ENCODE data around the gene TBC1D9B. TPM values are rescaled to one million over a fixed set of nuclear protein-coding genes. Genes with fewer than 3 reads are reported as not detected.

TBC1D9B gene
- total and polyA plus RNA-seq, 2 experiments from 2014 or later = 77.0 to 97.3 TPM

- H3K4me2 ChIP-seq = peak within 1 kb of the TSS; percentile 95
- peaks cover 45% of the 10 kb centered on the region for H4K20me1 ChIP-seq (ENCODE audit: insufficient read depth, poor library complexity, severe bottlenecking)
- peak; percentile 95 for DNase-seq (ENCODE audit: low spot score)
- H3K27ac ChIP-seq = peak within 1 kb of the TSS; percentile 99
- H3K4me1 ChIP-seq (ENCODE audit: insufficient read depth) = peaks cover 60% of the 10 kb centered on the region
- H2AFZ ChIP-seq = peak within 1 kb of the TSS; percentile 63
- H3K9me3 ChIP-seq (ENCODE audit: low read depth) = no peaks in the 10 kb centered on the region
- no peaks in the 10 kb centered on the region for H3K27me3 ChIP-seq
- H3K9me2 ChIP-seq (replicated peaks; ENCODE audit: insufficient read depth) = no peaks in the 10 kb centered on the region
- H3K4me3 ChIP-seq = peak within 1 kb of the TSS; percentile 79
- TF ChIP-seq EZH2phosphoT487 (IDR thresholded peaks at IDR 0.05; ENCODE audit: low read depth, severe bottlenecking, unreplicated experiment) (no peak), EZH2 (IDR thresholded peaks at IDR 0.05; ENCODE audit: borderline replicate concordance) (no peak)
- TF ChIP-seq, protein P1, sequence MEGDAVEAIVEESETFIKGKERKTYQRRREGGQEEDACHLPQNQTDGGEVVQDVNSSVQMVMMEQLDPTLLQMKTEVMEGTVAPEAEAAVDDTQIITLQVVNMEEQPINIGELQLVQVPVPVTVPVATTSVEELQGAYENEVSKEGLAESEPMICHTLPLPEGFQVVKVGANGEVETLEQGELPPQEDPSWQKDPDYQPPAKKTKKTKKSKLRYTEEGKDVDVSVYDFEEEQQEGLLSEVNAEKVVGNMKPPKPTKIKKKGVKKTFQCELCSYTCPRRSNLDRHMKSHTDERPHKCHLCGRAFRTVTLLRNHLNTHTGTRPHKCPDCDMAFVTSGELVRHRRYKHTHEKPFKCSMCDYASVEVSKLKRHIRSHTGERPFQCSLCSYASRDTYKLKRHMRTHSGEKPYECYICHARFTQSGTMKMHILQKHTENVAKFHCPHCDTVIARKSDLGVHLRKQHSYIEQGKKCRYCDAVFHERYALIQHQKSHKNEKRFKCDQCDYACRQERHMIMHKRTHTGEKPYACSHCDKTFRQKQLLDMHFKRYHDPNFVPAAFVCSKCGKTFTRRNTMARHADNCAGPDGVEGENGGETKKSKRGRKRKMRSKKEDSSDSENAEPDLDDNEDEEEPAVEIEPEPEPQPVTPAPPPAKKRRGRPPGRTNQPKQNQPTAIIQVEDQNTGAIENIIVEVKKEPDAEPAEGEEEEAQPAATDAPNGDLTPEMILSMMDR (IDR thresholded peaks at IDR 0.05; ENCODE audit: poor library complexity) = no peak
- peaks cover 48% of the 10 kb centered on the region for H3K79me2 ChIP-seq
- no peaks in the 10 kb centered on the region for H3K36me3 ChIP-seq (replicated peaks; ENCODE audit: insufficient read depth, low read depth)
- WGBS (ENCODE audit: low lambda C conversion rate, missing lambda C conversion rate) = 1% methylated on average over 64 of the region's 81 CpGs
Measured at GRCh38 chr5:179820483-179821297, 87.0 kb downstream of the TBC1D9B start, which contains the start of gene SQSTM1. TSS of gene SQSTM1 (plus strand) at chr5:179820905. CDS start at chr5:179820937, 32 bp downstream.

GRCh38 chr5:179820127-179820482 is 87.6 kb downstream of the TBC1D9B start:
- Histone ChIP-seq H3K9me3 (ENCODE audit: low read depth) (no peaks in the 10 kb centered on the region), H3K9me2 (replicated peaks; ENCODE audit: insufficient read depth) (no peaks in the 10 kb centered on the region), H3K27ac (peak overlapping the region; percentile 99), H3K4me1 (ENCODE audit: insufficient read depth) (peaks cover 58% of the 10 kb centered on the region), H3K4me2 (peak overlapping the region; percentile 95), H2AFZ (peak overlapping the region; percentile 63), H3K79me2 (peaks cover 48% of the 10 kb centered on the region), H3K27me3 (no peaks in the 10 kb centered on the region), H3K36me3 (replicated peaks; ENCODE audit: insufficient read depth, low read depth) (no peaks in the 10 kb centered on the region), H4K20me1 (ENCODE audit: insufficient read depth, poor library complexity, severe bottlenecking) (peaks cover 39% of the 10 kb centered on the region), H3K4me3 (peak overlapping the region; percentile 37)
- WGBS (ENCODE audit: low lambda C conversion rate, missing lambda C conversion rate) = 84% methylated on average over 12 of the region's 12 CpGs
- no peak for TF ChIP-seq EZH2 (IDR thresholded peaks at IDR 0.05; ENCODE audit: borderline replicate concordance)
- no peak for TF ChIP-seq EZH2phosphoT487 (IDR thresholded peaks at IDR 0.05; ENCODE audit: low read depth, severe bottlenecking, unreplicated experiment)
- TF ChIP-seq, protein P1 (IDR thresholded peaks at IDR 0.05; ENCODE audit: poor library complexity) = no peak
- DNase-seq (ENCODE audit: low spot score) = no peak

DNA sequence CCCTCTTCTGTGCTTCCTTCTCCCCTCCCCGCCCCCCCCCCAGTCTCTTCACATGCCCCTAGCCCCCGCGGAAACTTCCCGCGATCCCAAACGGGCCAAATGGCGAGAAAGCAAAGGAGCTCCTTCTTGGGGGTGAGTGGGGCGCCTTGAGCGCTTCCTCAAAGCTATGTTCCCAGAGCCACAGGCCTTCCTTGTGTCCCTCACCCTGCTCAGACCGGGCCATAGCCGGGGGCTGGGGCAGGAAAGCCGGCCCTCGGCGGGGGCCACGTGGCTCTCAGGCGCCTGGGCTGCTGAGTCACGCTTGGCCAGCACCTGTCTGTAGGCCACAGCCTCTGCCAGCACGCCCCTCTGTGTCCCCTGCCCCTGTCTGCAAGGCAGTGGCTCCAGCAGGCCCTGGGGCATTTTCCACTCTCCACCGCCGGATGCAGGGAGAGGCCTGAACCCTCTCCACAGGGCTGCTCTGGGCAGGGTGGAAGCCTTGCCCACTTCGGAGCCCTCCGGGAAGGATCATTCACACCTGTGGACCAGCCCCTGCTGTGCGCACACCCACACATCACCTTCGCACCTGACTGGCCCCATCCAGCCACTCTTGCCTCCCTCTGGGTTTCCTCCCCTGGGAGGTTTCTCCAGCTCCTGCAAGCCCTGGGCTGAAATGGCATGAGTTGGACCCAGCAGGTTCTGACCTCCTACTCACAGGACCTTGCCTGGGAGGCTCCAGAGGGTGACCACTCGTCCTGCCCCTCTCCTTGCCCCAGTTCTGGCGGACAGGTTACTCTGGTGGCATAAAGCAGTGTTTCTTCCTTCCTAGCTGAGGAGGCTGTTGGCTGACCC is 88.2 kb downstream of the TBC1D9B start:
- Histone ChIP-seq H3K27ac (peak overlapping the region; percentile 99), H3K4me3 (no peak overlapping the region), H3K79me2 (peaks cover 44% of the 10 kb centered on the region), H3K36me3 (replicated peaks; ENCODE audit: insufficient read depth, low read depth) (no peaks in the 10 kb centered on the region), H3K4me1 (ENCODE audit: insufficient read depth) (peaks cover 52% of the 10 kb centered on the region), H3K9me2 (replicated peaks; ENCODE audit: insufficient read depth) (no peaks in the 10 kb centered on the region), H3K9me3 (ENCODE audit: low read depth) (no peaks in the 10 kb centered on the region), H3K4me2 (peak overlapping the region; percentile 95), H4K20me1 (ENCODE audit: insufficient read depth, poor library complexity, severe bottlenecking) (peaks cover 34% of the 10 kb centered on the region), H3K27me3 (no peaks in the 10 kb centered on the region), H2AFZ (no peak overlapping the region)
- TF ChIP-seq EZH2phosphoT487 (IDR thresholded peaks at IDR 0.05; ENCODE audit: low read depth, severe bottlenecking, unreplicated experiment) = no peak
- no peak for TF ChIP-seq EZH2 (IDR thresholded peaks at IDR 0.05; ENCODE audit: borderline replicate concordance)
- TF ChIP-seq, protein P1 (IDR thresholded peaks at IDR 0.05; ENCODE audit: poor library complexity) = no peak
- peak; percentile 88 for DNase-seq (ENCODE audit: low spot score)
- WGBS (ENCODE audit: low lambda C conversion rate, missing lambda C conversion rate) = 50% methylated on average over 22 of the region's 26 CpGs

Data from hepatocyte (in vitro differentiated cells).